ENCODE measurements around the gene TMEM134. TPM values are rescaled to one million over a fixed set of nuclear protein-coding genes. Genes with fewer than 3 reads are reported as not detected.

The TMEM134 gene
- total and polyA plus RNA-seq, 9 of the 15 experiments (the other 6 are each of a cell fraction or from before 2014, with no cell fraction given): 0.63 to 48.4 (median 10.7) TPM

DNA sequence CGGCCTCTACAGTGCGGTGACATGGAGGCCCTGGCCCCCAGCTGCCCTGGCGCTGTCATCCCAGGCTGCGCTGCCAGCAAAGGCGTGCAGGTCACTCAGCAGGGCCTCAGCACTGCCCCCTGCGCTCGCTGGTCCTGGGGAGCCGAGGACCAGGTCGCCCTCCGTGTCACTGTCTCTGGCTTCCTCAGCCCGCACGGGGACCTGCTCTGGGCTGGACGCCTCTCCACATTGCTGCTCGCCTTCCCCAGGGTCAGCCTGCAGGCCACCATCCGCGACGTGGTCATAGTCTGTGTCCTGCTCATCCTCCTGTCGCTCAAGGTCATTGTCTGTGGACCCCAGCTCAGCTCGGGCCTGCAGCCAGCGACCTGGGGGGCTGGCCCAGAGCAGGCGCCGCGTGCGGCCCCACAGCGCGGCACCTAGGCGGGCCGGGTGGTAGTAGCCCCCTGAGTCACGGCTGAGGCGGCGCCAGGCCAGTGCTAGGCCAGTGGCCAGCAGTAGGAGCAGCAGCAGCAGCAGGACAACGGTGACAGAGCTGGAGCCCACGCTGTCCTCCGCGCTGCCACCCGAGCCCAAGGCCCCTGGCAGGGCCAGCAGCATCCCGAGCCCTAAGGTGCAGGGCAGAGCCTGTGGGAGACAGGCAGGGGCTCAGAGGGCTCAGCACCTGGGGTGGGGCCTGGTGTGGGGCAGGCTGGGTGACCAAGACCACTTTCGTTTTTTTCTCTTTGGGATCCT, 33.2 kb downstream of the TMEM134 start (continued):
- TF ChIP-seq, protein P1, sequence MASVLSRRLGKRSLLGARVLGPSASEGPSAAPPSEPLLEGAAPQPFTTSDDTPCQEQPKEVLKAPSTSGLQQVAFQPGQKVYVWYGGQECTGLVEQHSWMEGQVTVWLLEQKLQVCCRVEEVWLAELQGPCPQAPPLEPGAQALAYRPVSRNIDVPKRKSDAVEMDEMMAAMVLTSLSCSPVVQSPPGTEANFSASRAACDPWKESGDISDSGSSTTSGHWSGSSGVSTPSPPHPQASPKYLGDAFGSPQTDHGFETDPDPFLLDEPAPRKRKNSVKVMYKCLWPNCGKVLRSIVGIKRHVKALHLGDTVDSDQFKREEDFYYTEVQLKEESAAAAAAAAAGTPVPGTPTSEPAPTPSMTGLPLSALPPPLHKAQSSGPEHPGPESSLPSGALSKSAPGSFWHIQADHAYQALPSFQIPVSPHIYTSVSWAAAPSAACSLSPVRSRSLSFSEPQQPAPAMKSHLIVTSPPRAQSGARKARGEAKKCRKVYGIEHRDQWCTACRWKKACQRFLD (CRISPR knock-in tag; IDR thresholded peaks at IDR 0.05): no peak
- TF ChIP-seq KDM1A (IDR thresholded peaks at IDR 0.05): no peak
- TF ChIP-seq WHSC1 (IDR thresholded peaks at IDR 0.05; ENCODE audit: low read length): no peak
- TF ChIP-seq, protein P2, sequence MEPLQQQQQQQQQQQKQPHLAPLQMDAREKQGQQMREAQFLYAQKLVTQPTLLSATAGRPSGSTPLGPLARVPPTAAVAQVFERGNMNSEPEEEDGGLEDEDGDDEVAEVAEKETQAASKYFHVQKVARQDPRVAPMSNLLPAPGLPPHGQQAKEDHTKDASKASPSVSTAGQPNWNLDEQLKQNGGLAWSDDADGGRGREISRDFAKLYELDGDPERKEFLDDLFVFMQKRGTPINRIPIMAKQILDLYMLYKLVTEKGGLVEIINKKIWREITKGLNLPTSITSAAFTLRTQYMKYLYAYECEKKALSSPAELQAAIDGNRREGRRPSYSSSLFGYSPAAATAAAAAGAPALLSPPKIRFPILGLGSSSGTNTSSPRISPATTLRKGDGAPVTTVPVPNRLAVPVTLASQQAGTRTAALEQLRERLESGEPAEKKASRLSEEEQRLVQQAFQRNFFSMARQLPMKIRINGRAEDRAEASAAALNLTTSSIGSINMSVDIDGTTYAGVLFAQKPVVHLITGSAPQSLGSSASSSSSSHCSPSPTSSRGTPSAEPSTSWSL (CRISPR knock-in tag; IDR thresholded peaks at IDR 0.05; ENCODE audit: borderline replicate concordance): no peak
- 0 out of 2 replicates have a peak, but pooled peaks have one; percentile 1 for TF ChIP-seq ZNF589 (CRISPR knock-in tag; IDR thresholded peaks at IDR 0.05; ENCODE audit: low read depth)
- TF ChIP-seq ZFX (CRISPR knock-in tag; IDR thresholded peaks at IDR 0.05): peak; percentile 23; the same call in 1 of the 2 replicates
- TF ChIP-seq STAT5B (CRISPR knock-in tag; IDR thresholded peaks at IDR 0.05): no peak
- TF ChIP-seq FIP1L1 (IDR thresholded peaks at IDR 0.05; ENCODE audit: low read depth, low read length, poor library complexity, severe bottlenecking): peak; percentile 33
- no peak for TF ChIP-seq ESRRA (IDR thresholded peaks at IDR 0.05; ENCODE audit: borderline replicate concordance, low read depth)
- TF ChIP-seq CCNT2 (IDR thresholded peaks at IDR 0.05; ENCODE audit: borderline replicate concordance, extremely low read depth, insufficient read length, low read depth, low read length): peak; percentile 13
- peak in 1 of 2 experiments; percentile 39; a peak in 1 of 4 replicates for TF ChIP-seq TEAD1 (CRISPR knock-in tag; IDR thresholded peaks at IDR 0.05)
- TF ChIP-seq, protein P3, sequence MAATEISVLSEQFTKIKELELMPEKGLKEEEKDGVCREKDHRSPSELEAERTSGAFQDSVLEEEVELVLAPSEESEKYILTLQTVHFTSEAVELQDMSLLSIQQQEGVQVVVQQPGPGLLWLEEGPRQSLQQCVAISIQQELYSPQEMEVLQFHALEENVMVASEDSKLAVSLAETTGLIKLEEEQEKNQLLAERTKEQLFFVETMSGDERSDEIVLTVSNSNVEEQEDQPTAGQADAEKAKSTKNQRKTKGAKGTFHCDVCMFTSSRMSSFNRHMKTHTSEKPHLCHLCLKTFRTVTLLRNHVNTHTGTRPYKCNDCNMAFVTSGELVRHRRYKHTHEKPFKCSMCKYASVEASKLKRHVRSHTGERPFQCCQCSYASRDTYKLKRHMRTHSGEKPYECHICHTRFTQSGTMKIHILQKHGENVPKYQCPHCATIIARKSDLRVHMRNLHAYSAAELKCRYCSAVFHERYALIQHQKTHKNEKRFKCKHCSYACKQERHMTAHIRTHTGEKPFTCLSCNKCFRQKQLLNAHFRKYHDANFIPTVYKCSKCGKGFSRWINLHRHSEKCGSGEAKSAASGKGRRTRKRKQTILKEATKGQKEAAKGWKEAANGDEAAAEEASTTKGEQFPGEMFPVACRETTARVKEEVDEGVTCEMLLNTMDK (IDR thresholded peaks at IDR 0.05; ENCODE audit: borderline replicate concordance, insufficient read depth, low read depth, low read length, poor library complexity, severe bottlenecking): no peak
- TF ChIP-seq IRF2 (CRISPR knock-in tag; IDR thresholded peaks at IDR 0.05): 0 out of 2 replicates have a peak, but pooled peaks have one; percentile 24
- no peak for TF ChIP-seq ZNF695 (CRISPR knock-in tag; IDR thresholded peaks at IDR 0.05)

Measured in K562 (cell line).